Head of caudate nucleus (tissue), 42 donors: ENCODE results near the gene NPIPA7.
A peak's percentile ranks its signal among the peaks of the same experiment; 100 is the strongest.
"Not testable (repeated sequence)": the region's sequence is repeated elsewhere in the genome, so short reads cannot be mapped to it uniquely, and the experiment has no call there.

Experiments
- DNase-seq, 42 donors: peaks; one replicate each; pipeline versions ENCODE4 v3.0.0 to v3.0.0-alpha.2; 2020 to 2021; ENCODE audit warnings: mixed read lengths in 7 of 42
- intact Hi-C: fragments of 100-400 bp; cut with DNase I; formaldehyde crosslinking; loops from one replicate; pipeline ENCODE4 v1.15.0; 2022

NPIPA7 gene

DNA sequence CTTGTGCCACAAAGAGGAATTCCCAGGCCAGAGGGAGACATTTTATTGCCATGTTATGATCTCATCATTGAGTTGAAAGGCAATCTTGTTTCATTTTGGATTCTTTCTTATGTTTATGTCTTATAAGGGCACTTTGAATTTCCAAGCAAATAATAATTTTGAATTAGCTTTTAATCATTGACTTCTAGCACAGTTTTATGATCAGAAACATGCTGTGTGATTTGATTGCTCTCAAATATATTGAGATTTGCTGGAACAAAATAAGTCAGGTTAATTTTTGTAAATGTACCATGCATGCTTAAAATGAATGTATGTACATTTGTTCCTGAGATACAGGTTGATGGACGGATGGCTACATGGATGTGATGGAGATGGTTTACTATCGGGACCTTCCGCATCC is at the start of gene NPIPA7:
Gene NPIPA7 (plus strand): TSS at position 301 of the 400 bp plus-strand sequence. CDS start 105 bp downstream, outside the sequence.
- DNase-seq, intact Hi-C loops: not testable (repeated sequence)

DNA sequence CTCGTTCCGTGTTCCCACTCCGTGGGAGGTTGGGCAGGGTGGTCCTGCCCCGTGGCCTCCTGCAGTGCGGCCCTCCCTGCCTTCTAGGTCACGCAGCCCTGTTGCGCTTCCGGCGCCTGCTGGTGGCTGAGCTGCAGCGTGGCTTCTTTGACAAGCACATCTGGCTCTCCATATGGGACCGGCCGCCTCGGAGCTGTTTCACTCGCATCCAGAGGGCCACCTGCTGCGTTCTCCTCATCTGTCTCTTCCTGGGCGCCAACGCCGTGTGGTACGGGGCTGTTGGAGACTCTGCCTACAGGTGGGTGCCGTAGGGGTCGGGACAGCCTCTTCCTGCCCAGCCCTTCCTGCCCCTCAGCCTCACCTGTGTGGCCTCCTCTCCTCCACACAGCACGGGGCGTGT is 47.5 kb upstream of the NPIPA7 start:
- DNase-seq, result peak in 7 of 42 donors; percentile 1 to 22 (median 3)

GRCh38 chr16:16357556-16357955 is 21.4 kb upstream of the NPIPA7 start:
- DNase-seq, intact Hi-C loops: not testable (repeated sequence)

More for the DNA sequence above, 47.5 kb upstream of the NPIPA7 start:
- intact Hi-C loops, result not testable (repeated sequence)

DNA sequence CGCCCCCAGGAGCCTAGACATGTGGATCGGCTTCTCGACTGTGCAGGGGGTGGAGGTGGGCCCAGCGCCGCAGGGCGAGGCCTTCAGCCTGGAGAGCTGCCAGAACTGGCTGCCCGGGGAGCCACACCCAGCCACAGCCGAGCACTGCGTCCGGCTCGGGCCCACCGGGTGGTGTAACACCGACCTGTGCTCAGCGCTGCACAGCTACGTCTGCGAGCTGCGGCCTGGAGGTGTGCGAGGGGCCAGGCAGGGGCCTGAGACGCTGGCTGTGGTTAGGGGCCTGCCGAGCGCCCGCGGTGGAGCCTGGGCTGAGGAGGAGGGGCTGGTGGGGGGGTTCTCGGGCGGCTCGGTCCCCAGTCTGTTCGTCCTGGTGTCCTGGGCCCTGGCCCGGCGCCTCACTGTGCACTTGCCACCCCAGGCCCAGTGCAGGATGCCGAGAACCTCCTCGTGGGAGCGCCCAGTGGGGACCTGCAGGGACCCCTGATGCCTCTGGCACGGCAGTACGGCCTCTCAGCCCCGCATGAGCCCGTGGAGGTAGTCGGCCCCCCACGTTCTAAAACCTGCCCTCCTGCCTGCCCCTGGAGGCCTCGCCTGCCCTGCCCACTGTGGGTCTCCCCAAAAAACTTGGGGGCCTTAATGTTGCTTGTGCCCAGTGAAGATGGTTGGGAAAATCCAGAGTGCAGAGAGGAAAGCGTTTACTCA is 20.2 kb upstream of the NPIPA7 start:
- peak in 3 of 42 donors; percentile 1 to 6 (median 1) for DNase-seq
- intact Hi-C loops, result not testable (repeated sequence)

- intact Hi-C loops, result not testable (repeated sequence)
- DNase-seq, result peak in 4 of 42 donors; percentile 4 to 15 (median 8)
Observed at GRCh38 chr16:16363595-16363994, 15.3 kb upstream of the NPIPA7 start.

DNA sequence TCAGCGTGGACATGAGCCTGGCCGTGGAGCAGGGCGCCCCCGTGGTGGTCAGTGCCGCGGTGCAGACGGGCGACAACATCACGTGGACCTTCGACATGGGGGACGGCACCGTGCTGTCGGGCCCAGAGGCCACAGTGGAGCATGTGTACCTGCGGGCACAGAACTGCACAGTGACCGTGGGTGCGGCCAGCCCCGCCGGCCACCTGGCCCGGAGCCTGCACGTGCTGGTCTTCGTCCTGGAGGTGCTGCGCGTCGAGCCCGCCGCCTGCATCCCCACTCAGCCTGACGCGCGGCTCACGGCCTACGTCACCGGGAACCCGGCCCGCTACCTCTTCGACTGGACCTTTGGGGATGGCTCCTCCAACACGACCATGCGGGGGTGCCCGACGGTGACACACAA is 14.8 kb upstream of the NPIPA7 start:
- DNase-seq, intact Hi-C loops: not testable (repeated sequence)

DNA sequence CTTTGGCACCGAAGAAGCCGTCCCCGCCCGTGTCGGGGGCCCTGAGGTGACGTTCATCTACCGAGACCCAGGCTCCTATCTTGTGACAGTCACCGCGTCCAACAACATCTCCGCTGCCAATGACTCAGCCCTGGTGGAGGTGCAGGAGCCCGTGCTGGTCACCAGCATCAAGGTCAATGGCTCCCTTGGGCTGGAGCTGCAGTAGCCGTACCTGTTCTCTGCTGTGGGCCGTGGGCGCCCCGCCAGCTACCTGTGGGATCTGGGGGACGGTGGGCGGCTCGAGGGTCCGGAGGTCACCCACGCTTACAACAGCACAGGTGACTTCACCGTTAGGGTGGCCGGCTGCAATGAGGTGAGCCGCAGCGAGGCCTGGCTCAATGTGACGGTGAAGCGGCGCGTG is 14.2 kb upstream of the NPIPA7 start:
- DNase-seq, result peak in 2 of 42 donors; percentile 1 to 6
- intact Hi-C loops, result not testable (repeated sequence)

- intact Hi-C loops, result not testable (repeated sequence)
Observed at GRCh38 chr16:16365319-16365718, 13.6 kb upstream of the NPIPA7 start.

GRCh38 chr16:16365851-16366250 is 13.1 kb upstream of the NPIPA7 start:
- peak in 1 of 42 donors; percentile 8 for DNase-seq

More at GRCh38 chr16:16365319-16365718, 13.6 kb upstream of the NPIPA7 start:
- DNase-seq, result peak in 10 of 42 donors; percentile 1 to 15 (median 6)

GRCh38 chr16:16366552-16367284 is 12.2 kb upstream of the NPIPA7 start:
- DNase-seq, result peak in 9 of 42 donors; percentile 1 to 39 (median 9)
- intact Hi-C loops, result not testable (repeated sequence)

More at GRCh38 chr16:16365851-16366250, 13.1 kb upstream of the NPIPA7 start:
- intact Hi-C loops, result not testable (repeated sequence)

GRCh38 chr16:16367285-16367628 is 11.7 kb upstream of the NPIPA7 start:
- DNase-seq, intact Hi-C loops: not testable (repeated sequence)

- DNase-seq, result peak in 13 of 42 donors; percentile 1 to 42 (median 7)
- intact Hi-C loops, result not testable (repeated sequence)
Observed at GRCh38 chr16:16369081-16369856, 9.7 kb upstream of the NPIPA7 start.

- intact Hi-C loops, result not testable (repeated sequence)
- DNase-seq, result peak in 6 of 42 donors; percentile 2 to 27 (median 10)
Observed at GRCh38 chr16:16371136-16371735, 7.7 kb upstream of the NPIPA7 start.

GRCh38 chr16:16374192-16374591 is 4.7 kb upstream of the NPIPA7 start:
- DNase-seq, result peak in 2 of 42 donors; percentile 7 to 22
- intact Hi-C loops, result not testable (repeated sequence)

DNA sequence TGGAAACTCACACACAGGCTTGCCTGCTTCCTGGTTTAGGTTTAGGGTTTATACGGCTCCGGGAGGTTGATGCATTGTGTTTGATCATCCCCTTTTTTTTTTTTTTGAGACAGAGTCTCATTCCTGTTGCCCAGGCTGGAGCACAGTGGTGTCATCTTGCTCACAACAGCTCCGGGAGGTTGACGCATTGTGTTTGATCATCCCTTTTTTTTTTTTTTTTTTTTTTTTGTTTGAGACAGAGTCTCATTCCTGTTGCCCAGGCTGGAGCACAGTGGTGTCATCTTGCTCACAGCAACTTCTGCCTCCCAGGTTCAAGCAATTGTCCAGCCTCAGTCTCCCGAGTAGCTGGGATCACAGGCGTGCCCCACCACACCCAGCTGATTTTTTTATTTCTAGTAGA is 20.7 kb downstream of the NPIPA7 start:
- intact Hi-C loops, DNase-seq: not testable (repeated sequence)

- DNase-seq, intact Hi-C loops: not testable (repeated sequence)
Observed at GRCh38 chr16:16402333-16402732, 23.4 kb downstream of the NPIPA7 start.

GRCh38 chr16:16404283-16404682 is 25.3 kb downstream of the NPIPA7 start:
- DNase-seq, intact Hi-C loops: not testable (repeated sequence)

- intact Hi-C loops, DNase-seq: not testable (repeated sequence)
Observed at GRCh38 chr16:16405421-16405820, 26.5 kb downstream of the NPIPA7 start.

GRCh38 chr16:16408430-16408829 is 29.5 kb downstream of the NPIPA7 start:
- DNase-seq, intact Hi-C loops: not testable (repeated sequence)
